ENCODE measurements around the gene ZNF804A. TPM values are rescaled to one million over a fixed set of nuclear protein-coding genes. Genes with fewer than 3 reads are reported as not detected.

ZNF804A gene
- 2.5 and 3.4 TPM in 2 replicates for total RNA-seq (2021)
- percentile 68 among the genes with signal in this experiment for Bru-seq, nascent RNA
- BruChase-seq, experiment 1, labeled RNA remaining after a 2-hour chase: percentile 68 among the genes with signal in this experiment
- BruChase-seq, experiment 2, labeled RNA remaining after a 6-hour chase: percentile 71 among the genes with signal in this experiment
- long read RNA-seq, partial matches to known transcripts: 0 of 1 reads
- long read RNA-seq, other reads (novel, unspliced or antisense): 1 of 1 reads

- H3K27ac ChIP-seq (ENCODE audit: low read depth, low read length, poor library complexity, severe bottlenecking): peak within 1 kb of the TSS; percentile 68
- intact Hi-C loops (cut with micrococcal nuclease; ENCODE audit: unreplicated experiment): no loop called here
- no peaks in the 10 kb centered on the region for H3K9me3 ChIP-seq (ENCODE audit: low read depth, low read length, poor library complexity, severe bottlenecking)
- POLR2A ChIA-PET (ENCODE audit: low non-redundant PET): interaction anchor here (0.5 to 0.7 kb wide), 4 partner anchors 129 to 435 kb away, joined by 3 read pairs; no protein-coding TSS in a partner anchor
- TF ChIP-seq EZH2 (IDR thresholded peaks at IDR 0.05; ENCODE audit: borderline replicate concordance, low read depth, low read length, poor library complexity, severe bottlenecking): no peak
- TF ChIP-seq CTCF (conservative IDR thresholded peaks at IDR 0.05; ENCODE audit: low read depth, low read length): no peak
- peaks cover 39% of the 10 kb centered on the region for H3K4me1 ChIP-seq (ENCODE audit: insufficient read depth, low read length, poor library complexity, severe bottlenecking)
- no TSS peak for BruUV-seq (replicated peaks)
- DNase-seq (ENCODE audit: low spot score): peak; percentile 87
- H3K27me3 ChIP-seq (replicated peaks; ENCODE audit: insufficient read depth, low read depth, low read length, poor library complexity): no peaks in the 10 kb centered on the region
- no peaks in the 10 kb centered on the region for H3K36me3 ChIP-seq (ENCODE audit: insufficient read depth, low read length, poor library complexity, severe bottlenecking)
- CTCF ChIA-PET: no interaction called here
- H3K4me3 ChIP-seq (ENCODE audit: low read depth, low read length, poor library complexity, severe bottlenecking): peak within 1 kb of the TSS; percentile 74
These were observed at the start of gene ZNF804A for GRCh38 chr2:184598316-184599053. Gene ZNF804A (plus strand): TSS chr2:184598529. CDS start chr2:184598960, 431 bp downstream.

GRCh38 chr2:184549153-184549552, 49.2 kb upstream of the ZNF804A start:
- no peaks in the 10 kb centered on the region for H3K36me3 ChIP-seq (ENCODE audit: insufficient read depth, low read length, poor library complexity, severe bottlenecking)
- no peak for TF ChIP-seq EZH2 (IDR thresholded peaks at IDR 0.05; ENCODE audit: borderline replicate concordance, low read depth, low read length, poor library complexity, severe bottlenecking)
- TF ChIP-seq CTCF (conservative IDR thresholded peaks at IDR 0.05; ENCODE audit: low read depth, low read length): no peak
- H3K4me1 ChIP-seq (ENCODE audit: insufficient read depth, low read length, poor library complexity, severe bottlenecking): no peaks in the 10 kb centered on the region
- ChIA-PET POLR2A (ENCODE audit: low non-redundant PET) (no interaction called here), CTCF (no interaction called here)
- no peak for DNase-seq (ENCODE audit: low spot score)
- intact Hi-C loops (cut with micrococcal nuclease; ENCODE audit: unreplicated experiment): no loop called here
- H3K4me3 ChIP-seq (ENCODE audit: low read depth, low read length, poor library complexity, severe bottlenecking): no peak overlapping the region
- no peaks in the 10 kb centered on the region for H3K27me3 ChIP-seq (replicated peaks; ENCODE audit: insufficient read depth, low read depth, low read length, poor library complexity)
- H3K27ac ChIP-seq (ENCODE audit: low read depth, low read length, poor library complexity, severe bottlenecking): no peak overlapping the region
- no peaks in the 10 kb centered on the region for H3K9me3 ChIP-seq (ENCODE audit: low read depth, low read length, poor library complexity, severe bottlenecking)
- no TSS peak for BruUV-seq (replicated peaks)

- Histone ChIP-seq H3K27ac (ENCODE audit: low read depth, low read length, poor library complexity, severe bottlenecking) (no peak overlapping the region), H3K4me1 (ENCODE audit: insufficient read depth, low read length, poor library complexity, severe bottlenecking) (no peaks in the 10 kb centered on the region), H3K4me3 (ENCODE audit: low read depth, low read length, poor library complexity, severe bottlenecking) (no peak overlapping the region), H3K9me3 (ENCODE audit: low read depth, low read length, poor library complexity, severe bottlenecking) (no peaks in the 10 kb centered on the region), H3K36me3 (ENCODE audit: insufficient read depth, low read length, poor library complexity, severe bottlenecking) (no peaks in the 10 kb centered on the region), H3K27me3 (replicated peaks; ENCODE audit: insufficient read depth, low read depth, low read length, poor library complexity) (no peaks in the 10 kb centered on the region)
- CTCF ChIA-PET: no interaction called here
- TF ChIP-seq CTCF (conservative IDR thresholded peaks at IDR 0.05; ENCODE audit: low read depth, low read length) (no peak), EZH2 (IDR thresholded peaks at IDR 0.05; ENCODE audit: borderline replicate concordance, low read depth, low read length, poor library complexity, severe bottlenecking) (no peak)
- BruUV-seq (replicated peaks): no TSS peak
- DNase-seq (ENCODE audit: low spot score): peak; percentile 47
- intact Hi-C loops (cut with micrococcal nuclease; ENCODE audit: unreplicated experiment): no loop called here
- POLR2A ChIA-PET (ENCODE audit: low non-redundant PET): no interaction called here
These were observed 46.7 kb upstream of the ZNF804A start for GRCh38 chr2:184551626-184552025.
